ENCODE data around the gene BCL6B.
A peak's percentile ranks its signal among the peaks of the same experiment; 100 is the strongest.
"Not testable (repeated sequence)": the region's sequence is repeated elsewhere in the genome, so short reads cannot be mapped to it uniquely, and the experiment has no call there.

BCL6B gene

GRCh38 chr17:7022781-7023571 lies at the start of gene BCL6B:
Gene BCL6B (plus strand): TSS chr17:7023050. CDS start chr17:7023672, 622 bp downstream.
- DNase-seq (ENCODE audit: low read depth) = no peak

GRCh38 chr17:6979440-6979839 lies 43.4 kb upstream of the BCL6B start:
- not testable (repeated sequence) for DNase-seq (ENCODE audit: low read depth)

- DNase-seq (ENCODE audit: low read depth) = no peak
Observed at GRCh38 chr17:6981426-6981825, 41.4 kb upstream of the BCL6B start.

DNA sequence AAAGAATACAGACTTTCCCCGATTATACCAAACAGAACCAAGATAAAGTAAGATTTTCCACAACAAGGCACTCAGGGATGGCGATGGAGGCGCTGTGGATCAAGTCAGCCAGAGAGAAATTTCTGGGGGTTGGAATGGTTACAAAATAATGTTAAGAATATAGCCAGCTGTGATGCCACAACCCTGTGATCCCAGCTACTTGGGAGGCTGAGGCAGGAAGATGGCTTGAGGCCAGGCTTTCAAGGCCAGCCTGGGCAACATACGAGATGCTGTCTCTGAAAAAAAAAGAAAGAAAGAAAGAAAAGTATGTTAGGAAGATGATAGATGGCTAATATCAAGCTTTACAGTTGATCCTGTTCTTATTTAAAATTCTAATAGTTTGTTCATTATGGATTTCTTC lies 37.6 kb upstream of the BCL6B start:
- DNase-seq (ENCODE audit: low read depth) = no peak

- no peak for DNase-seq (ENCODE audit: low read depth)
Observed at GRCh38 chr17:6986676-6987075, 36.2 kb upstream of the BCL6B start.

DNA sequence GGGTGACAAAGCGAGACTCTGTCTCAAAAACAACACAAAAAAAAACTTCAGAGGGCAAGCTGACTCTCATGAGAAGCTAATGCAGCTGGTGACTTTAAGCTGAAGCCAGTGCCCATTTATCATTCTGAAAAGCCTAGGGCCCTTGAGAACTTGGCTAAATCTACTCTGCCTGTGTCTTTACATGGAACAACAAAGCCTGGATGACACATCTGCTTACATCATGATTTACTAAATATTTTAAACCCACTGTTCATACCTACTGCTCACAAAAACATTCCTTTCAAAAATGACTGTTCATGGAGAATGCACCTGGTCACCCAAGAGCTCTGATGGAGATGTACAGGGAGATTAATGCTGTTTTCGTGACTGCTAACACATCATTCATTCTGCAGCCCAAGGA lies 33.1 kb upstream of the BCL6B start:
- DNase-seq (ENCODE audit: low read depth) = no peak

- not testable (repeated sequence) for DNase-seq (ENCODE audit: low read depth)
Observed at GRCh38 chr17:6993613-6994056, 29.2 kb upstream of the BCL6B start.

- no peak for DNase-seq (ENCODE audit: low read depth)
Observed at GRCh38 chr17:6994118-6994598, 28.7 kb upstream of the BCL6B start.

DNA sequence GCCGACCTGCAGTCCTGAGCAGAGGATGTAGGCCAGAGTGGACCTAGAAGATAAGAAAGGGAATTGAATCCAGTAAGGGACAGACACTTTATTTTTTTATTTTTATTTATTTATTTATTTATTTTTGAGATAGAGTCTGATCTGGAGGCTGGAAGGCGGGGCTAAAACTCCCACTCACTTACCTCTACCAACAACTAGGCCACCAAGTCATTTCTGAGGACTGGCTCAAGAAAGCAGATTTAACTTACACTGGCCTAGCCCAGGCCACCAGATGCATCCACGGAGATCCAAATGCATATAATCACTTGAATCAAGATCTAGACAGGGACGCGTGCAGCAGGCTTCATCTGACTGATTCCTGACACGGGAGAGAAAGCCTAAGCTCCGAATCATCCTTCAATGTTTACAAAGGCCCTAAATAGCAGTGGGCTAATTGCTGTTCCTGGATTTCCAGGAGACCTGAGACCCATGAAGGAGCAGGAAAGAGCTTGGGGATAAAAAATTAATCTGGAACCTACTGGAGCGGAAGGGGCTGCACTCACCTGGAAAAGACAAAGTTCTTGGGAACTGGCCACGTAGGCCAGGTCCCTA lies 28.1 kb upstream of the BCL6B start:
- DNase-seq (ENCODE audit: low read depth) = peak; percentile 66

GRCh38 chr17:6995500-6996255 lies 27.2 kb upstream of the BCL6B start, which contains the start of gene ALOX12:
Gene ALOX12 (plus strand): TSS chr17:6996049. CDS start chr17:6996118, 69 bp downstream.
- no peak for DNase-seq (ENCODE audit: low read depth)

DNA sequence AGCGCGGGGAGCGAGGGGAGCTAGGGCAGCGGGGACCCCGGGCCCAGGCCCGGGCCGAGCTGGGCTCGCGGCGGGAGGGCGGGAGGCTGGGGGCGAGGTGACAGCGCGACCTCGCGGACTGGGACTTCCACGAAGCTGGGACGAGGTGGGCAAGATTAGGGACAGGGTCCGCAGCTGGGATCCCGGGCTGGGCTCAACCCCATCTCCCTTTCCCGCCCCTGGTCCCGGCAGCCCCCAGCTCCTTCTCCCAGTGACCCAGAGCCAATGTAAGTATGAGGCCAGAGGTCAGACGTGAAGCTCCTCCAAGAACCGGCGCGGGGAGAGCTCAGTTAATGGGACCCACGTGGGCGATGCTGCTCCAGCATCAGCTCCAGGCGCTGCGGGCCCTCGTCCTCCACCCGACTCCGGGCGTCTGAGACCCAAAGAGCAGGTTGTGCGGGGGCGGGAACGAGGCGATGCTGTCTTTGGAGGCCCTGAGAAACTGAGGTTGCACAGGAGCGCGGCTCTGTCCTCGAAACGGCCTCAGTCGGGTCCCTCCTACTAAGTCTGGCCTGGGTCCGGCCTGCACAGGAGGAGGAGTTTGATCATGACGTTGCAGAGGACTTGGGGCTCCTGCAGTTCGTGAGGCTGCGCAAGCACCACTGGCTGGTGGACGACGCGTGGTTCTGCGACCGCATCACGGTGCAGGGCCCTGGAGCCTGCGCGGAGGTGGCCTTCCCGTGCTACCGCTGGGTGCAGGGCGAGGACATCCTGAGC lies 26.4 kb upstream of the BCL6B start:
- no peak for DNase-seq (ENCODE audit: low read depth)

- no peak for DNase-seq (ENCODE audit: low read depth)
Observed at GRCh38 chr17:6997171-6997570, 25.7 kb upstream of the BCL6B start.

GRCh38 chr17:6998855-6999508 lies 23.9 kb upstream of the BCL6B start:
- DNase-seq (ENCODE audit: low read depth) = no peak

DNA sequence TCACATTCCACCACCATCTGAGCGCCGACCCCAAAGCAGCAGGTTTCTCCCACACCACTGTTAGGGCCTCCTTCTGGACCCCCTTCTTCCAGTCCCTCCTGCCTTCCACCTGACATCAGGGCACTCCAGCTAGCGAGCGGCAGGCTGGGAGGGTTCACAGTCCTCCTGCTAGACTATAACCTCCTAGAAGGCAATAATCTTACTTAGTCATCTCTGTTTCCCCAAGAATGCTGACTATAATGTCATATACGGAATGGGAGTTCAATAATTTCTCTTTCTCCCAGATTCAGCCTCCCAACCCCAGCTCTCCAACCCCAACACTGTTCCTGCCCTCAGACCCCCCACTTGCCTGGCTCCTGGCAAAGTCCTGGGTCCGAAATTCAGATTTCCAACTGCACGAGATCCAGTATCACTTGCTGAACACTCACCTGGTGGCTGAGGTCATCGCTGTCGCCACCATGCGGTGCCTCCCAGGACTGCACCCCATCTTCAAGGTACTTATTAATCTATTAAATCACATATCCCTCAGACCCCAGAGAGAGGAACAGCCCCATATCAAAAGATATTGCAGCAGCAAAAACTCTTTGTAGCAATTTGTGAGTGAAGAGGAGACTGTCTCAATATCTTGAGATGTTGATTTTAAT lies 21.4 kb upstream of the BCL6B start:
- peak; percentile 35 for DNase-seq (ENCODE audit: low read depth)

GRCh38 chr17:7002288-7003047 lies 20.4 kb upstream of the BCL6B start:
- DNase-seq (ENCODE audit: low read depth) = no peak

DNA sequence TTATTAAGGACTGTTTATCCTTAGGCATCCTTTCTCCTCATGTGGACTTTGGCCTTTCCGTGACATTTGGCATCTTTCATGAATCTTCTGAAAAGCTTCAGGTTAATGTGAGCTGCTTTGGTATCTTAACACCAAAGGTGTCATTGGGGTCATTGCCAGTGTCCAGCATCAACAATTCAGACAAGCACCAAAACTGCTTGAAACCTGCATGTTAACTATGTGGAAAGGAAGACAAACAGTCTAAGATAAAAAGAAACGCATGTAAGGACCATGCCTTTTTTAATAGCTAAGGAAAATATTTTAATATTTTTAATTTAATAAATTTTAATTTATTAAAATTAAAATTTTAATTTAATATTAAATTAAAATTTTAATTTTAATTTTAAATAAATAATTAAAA lies 19.1 kb upstream of the BCL6B start:
- no peak for DNase-seq (ENCODE audit: low read depth)

DNA sequence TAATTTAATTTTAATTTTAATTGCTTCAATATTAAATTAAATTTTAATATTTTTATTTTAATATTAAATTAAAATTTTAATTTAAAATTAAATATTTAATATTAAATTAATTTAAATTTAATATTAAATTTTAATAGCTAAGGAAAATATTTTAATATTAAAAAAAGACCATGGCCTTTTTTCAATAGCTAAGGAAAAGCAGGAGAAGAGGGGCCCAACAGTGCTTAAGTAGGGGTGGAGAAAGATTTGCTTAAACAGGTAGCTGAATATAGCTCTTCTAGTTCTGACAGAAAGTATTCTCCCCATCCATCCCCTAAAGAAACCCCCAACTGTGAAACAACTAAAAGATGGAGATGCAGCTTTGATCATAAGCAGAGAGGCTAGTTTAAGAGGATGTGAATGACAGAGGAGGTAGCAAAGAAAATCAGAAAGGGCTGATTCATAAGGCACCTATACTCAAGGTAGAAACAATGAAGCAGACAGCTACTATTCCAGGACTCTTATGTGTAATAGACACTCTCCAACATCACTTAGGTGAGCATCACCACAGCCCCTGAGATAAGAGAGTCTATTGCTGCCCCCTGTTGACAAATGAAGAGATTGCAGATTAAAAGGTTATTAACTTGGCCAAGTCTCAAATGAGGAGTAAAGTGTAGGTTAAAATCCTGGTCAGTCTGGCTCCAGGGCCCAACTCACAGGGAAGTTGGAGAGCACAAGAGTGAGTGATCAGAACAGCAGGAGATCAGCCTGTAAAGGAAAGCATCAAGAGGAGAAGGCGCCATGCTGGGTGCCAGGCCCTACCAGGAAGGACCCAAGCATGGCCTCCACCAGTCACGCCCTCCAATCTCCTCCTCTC lies 18.2 kb upstream of the BCL6B start:
- peak; percentile 69 for DNase-seq (ENCODE audit: low read depth)

GRCh38 chr17:7005716-7006115 lies 17.1 kb upstream of the BCL6B start:
- DNase-seq (ENCODE audit: low read depth) = no peak

DNA sequence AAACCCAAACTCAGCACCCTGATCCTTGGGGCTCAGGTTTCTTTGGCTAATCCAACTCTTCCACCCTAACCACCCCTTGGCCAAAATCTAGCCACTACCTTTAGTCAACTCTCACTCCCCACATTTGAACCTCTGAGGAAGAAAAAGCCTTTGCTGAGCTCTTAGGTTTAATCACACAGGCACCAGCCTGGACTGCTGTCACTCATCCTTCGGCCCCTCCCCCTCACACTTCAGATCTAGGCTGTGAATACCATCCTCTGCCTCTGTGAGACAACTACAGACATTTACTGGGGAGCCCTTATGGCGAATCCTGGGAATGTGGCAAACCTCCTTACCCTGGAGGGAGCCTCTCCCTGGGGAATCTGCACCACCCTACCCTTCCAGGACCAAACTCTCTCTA lies 15.7 kb upstream of the BCL6B start:
- DNase-seq (ENCODE audit: low read depth) = no peak
